Panc1 (cell line): Measurements from ENCODE around the gene IL1R2. TPM values are rescaled to one million over a fixed set of nuclear protein-coding genes. Genes with fewer than 3 reads are reported as not detected.
"Not testable (repeated sequence)": the region's sequence is repeated elsewhere in the genome, so short reads cannot be mapped to it uniquely, and the experiment has no call there.

Experiments used
- ATAC-seq: fragments of 200-7000 bp; cut with Tn5 transposase; 2 replicates; pipeline ENCODE4 v1.9.1; 2020; ENCODE audit warnings: mild to moderate bottlenecking, moderate library complexity
- BruUV-seq: library from RNA; stranded (reverse); fragments of 400-500 nt; replicated peaks from 2 replicates; lab custom pipeline; 2021; lab: Mats Ljungman, UMichigan
- CTCF ChIA-PET: fragments of 300-600 bp; sonication (Branson Sonifier 250); formaldehyde crosslinking; loops from one replicate; lab custom pipeline; 2022; ENCODE audit warnings: antibody characterized with exemption; lab: Charles Lee
- POLR2A ChIA-PET: fragments of 300-600 bp; sonication (Branson Sonifier 250); formaldehyde crosslinking; loops from one replicate; lab custom pipeline; 2022; ENCODE audit warnings: antibody characterized with exemption; lab: Charles Lee
- DNase-seq: peaks from one replicate; pipeline ENCODE4 v3.0.0-alpha.2; 2010; ENCODE audit warnings: low read depth, low spot score
- H3K27ac ChIP-seq: 2 replicates; pipeline ENCODE4 v1.5.1; 2011; ENCODE audit warnings: mild to moderate bottlenecking, low read length, inconsistent platforms
- H3K27me3 ChIP-seq: fragments of 200-500 bp; sonication (Bioruptor generic); 2 replicates; pipeline ENCODE4 v1.6.0; 2014; ENCODE audit warnings: low read length, inconsistent platforms; ENCODE audit not compliant: control insufficient read depth, insufficient read depth
- H3K36me3 ChIP-seq: fragments of 200-500 bp; sonication (Bioruptor generic); 2 replicates; pipeline ENCODE4 v1.5.1; 2014; ENCODE audit warnings: inconsistent platforms, mild to moderate bottlenecking, low read length, moderate library complexity; ENCODE audit not compliant: control insufficient read depth, insufficient read depth
- H3K4me1 ChIP-seq: 2 replicates; pipeline ENCODE4 v1.5.1; 2011; ENCODE audit warnings: inconsistent platforms, mild to moderate bottlenecking, low read length, moderate library complexity; ENCODE audit not compliant: control insufficient read depth, insufficient read depth
- H3K4me3 ChIP-seq, 2 experiments: 2 replicates each; pipeline ENCODE4 v1.5.1; 2011 to 2012; ENCODE audit warnings: low read depth in 2 of 2, low read length in 2 of 2, mild to moderate bottlenecking in 2 of 2, inconsistent platforms in 1 of 2, moderate library complexity in 1 of 2
- H3K9me3 ChIP-seq: fragments of 200-500 bp; sonication (Bioruptor generic); 2 replicates; pipeline ENCODE4 v1.5.1; 2014; ENCODE audit warnings: low read depth, mild to moderate bottlenecking, inconsistent platforms, low read length, moderate library complexity; ENCODE audit not compliant: control insufficient read depth, insufficient read depth
- CTCF ChIP-seq: fragments of 450-650 bp; IDR thresholded peaks from 2 replicates; pipeline ENCODE4 v1.5.1; 2017; ENCODE audit warnings: mild to moderate bottlenecking
- POLR2AphosphoS5 ChIP-seq: IDR thresholded peaks from 2 replicates; pipeline ENCODE4 v1.6.1; 2012; ENCODE audit warnings: mild to moderate bottlenecking, low read depth, low read length, moderate library complexity
- REST ChIP-seq, 2 experiments: IDR thresholded peaks; 2 replicates each; pipeline ENCODE4 v1.6.1; 2011 to 2012; ENCODE audit warnings: low read depth in 2 of 2, control low read depth in 1 of 2, low read length in 1 of 2, mild to moderate bottlenecking in 1 of 2, moderate library complexity in 1 of 2; ENCODE audit not compliant: insufficient read depth in 1 of 2
- SIN3A ChIP-seq: IDR thresholded peaks from 2 replicates; pipeline ENCODE4 v1.6.1; 2012; ENCODE audit warnings: low read depth, mild to moderate bottlenecking, low read length, moderate library complexity, borderline replicate concordance; ENCODE audit not compliant: insufficient read depth
- TCF7L2 ChIP-seq: IDR thresholded peaks from 2 replicates; pipeline ENCODE4 v1.6.1; 2011; ENCODE audit warnings: mild to moderate bottlenecking, low read depth, low read length, inconsistent platforms
- in situ Hi-C: cut with HindIII; loops from 2 replicates; pipeline ENCODE4 v1.10.0; 2016; ENCODE audit warnings: low sequenced_read_pairs, low pct_unique_long_range_greater_than_20kb
- intact Hi-C: fragments of 100-400 bp; cut with micrococcal nuclease; formaldehyde crosslinking; loops from one replicate; pipeline ENCODE4 v1.10.0; 2022; ENCODE audit not compliant: unreplicated experiment
- total RNA-seq: library from RNA; stranded (reverse); gene quantifications from one replicate; pipeline ENCODE4 v1.2.1, GENCODE V29; 2021; ENCODE audit not compliant: unreplicated experiment

IL1R2 gene
- total RNA-seq, 1 experiment from 2014 or later, result 0.15 TPM

- no peak for TF ChIP-seq SIN3A
- no peak for TF ChIP-seq REST (IDR thresholded peaks at IDR 0.05; ENCODE audit: insufficient read depth in 1 of 2, low read depth in 2 of 2, low read length in 1 of 2)
- no peak for TF ChIP-seq TCF7L2
- no peak for TF ChIP-seq POLR2AphosphoS5
- no peak for TF ChIP-seq CTCF
- Histone ChIP-seq H3K27me3 (no peaks in the 10 kb centered on the region; the same call in 1 of the 2 replicates), H3K36me3 (no peaks in the 10 kb centered on the region), H3K4me1 (no peaks in the 10 kb centered on the region), H3K27ac (no peak overlapping the region), H3K9me3 (no peaks in the 10 kb centered on the region), H3K4me3 (no peak overlapping the region)
- no TSS peak for BruUV-seq
- ATAC-seq (no peak), DNase-seq (no peak)
- in situ Hi-C loops (no loop called here), intact Hi-C loops (no loop called here)
- ChIA-PET POLR2A (no interaction called here), CTCF (no interaction called here)
Observed at GRCh38 chr2:102001767-102002142, 10.0 kb downstream of the IL1R2 start.

- POLR2A ChIA-PET, result no interaction called here
- H3K4me1 ChIP-seq, result no peaks in the 10 kb centered on the region
- intact Hi-C loops, result no loop called here
- no peaks in the 10 kb centered on the region for H3K9me3 ChIP-seq
- ATAC-seq (no peak), DNase-seq (no peak)
- TF ChIP-seq TCF7L2 (no peak), SIN3A (no peak), CTCF (no peak)
- no TSS peak for BruUV-seq
- H3K27me3 ChIP-seq, result no peaks in the 10 kb centered on the region; the same call in 1 of the 2 replicates
- in situ Hi-C loops, result no loop called here
- CTCF ChIA-PET, result no interaction called here
- no peak overlapping the region for H3K4me3 ChIP-seq
- H3K36me3 ChIP-seq, result no peaks in the 10 kb centered on the region
- no peak overlapping the region for H3K27ac ChIP-seq
Observed at GRCh38 chr2:102002228-102002627, 10.5 kb downstream of the IL1R2 start.

GRCh38 chr2:102002909-102003308 lies 11.1 kb downstream of the IL1R2 start:
- POLR2A ChIA-PET, DNase-seq, intact Hi-C loops, H3K4me3 ChIP-seq, CTCF ChIA-PET, H3K4me1 ChIP-seq, H3K9me3 ChIP-seq, H3K27ac ChIP-seq, BruUV-seq, in situ Hi-C loops, H3K27me3 ChIP-seq, ATAC-seq, H3K36me3 ChIP-seq: not testable (repeated sequence)
